ENCODE measurements around the gene TBX18.

DNA sequence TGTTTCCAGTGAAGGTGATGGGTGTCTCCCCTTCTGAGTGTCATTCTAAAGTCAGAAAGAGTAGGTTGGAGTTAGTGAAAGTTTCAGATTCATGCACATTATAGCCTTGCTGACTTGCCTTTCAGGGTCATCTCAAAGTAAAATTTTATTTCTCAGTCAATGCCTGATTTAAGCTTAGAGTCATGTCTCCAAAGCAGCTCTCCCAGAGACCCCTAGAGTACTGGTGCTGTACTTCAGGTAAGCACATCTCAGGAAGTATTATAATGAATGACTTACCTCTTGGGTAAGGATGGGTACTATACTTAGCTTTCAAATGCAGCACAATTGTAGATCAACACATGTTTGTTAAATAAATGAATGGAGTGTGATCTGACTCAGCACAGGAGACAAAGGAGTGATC is 116.0 kb downstream of the TBX18 start:
- TF ChIP-seq, protein P1, sequence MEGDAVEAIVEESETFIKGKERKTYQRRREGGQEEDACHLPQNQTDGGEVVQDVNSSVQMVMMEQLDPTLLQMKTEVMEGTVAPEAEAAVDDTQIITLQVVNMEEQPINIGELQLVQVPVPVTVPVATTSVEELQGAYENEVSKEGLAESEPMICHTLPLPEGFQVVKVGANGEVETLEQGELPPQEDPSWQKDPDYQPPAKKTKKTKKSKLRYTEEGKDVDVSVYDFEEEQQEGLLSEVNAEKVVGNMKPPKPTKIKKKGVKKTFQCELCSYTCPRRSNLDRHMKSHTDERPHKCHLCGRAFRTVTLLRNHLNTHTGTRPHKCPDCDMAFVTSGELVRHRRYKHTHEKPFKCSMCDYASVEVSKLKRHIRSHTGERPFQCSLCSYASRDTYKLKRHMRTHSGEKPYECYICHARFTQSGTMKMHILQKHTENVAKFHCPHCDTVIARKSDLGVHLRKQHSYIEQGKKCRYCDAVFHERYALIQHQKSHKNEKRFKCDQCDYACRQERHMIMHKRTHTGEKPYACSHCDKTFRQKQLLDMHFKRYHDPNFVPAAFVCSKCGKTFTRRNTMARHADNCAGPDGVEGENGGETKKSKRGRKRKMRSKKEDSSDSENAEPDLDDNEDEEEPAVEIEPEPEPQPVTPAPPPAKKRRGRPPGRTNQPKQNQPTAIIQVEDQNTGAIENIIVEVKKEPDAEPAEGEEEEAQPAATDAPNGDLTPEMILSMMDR (IDR thresholded peaks at IDR 0.05), result no peak
- no peak for TF ChIP-seq POLR2A (IDR thresholded peaks at IDR 0.05)

Measured in uterus (tissue), 2 donors.